HG03159 (cell line): ENCODE measurements around the gene GRIK5.
A peak's percentile ranks its signal among the peaks of the same experiment; 100 is the strongest.

Source experiments
- ATAC-seq: cut with Tn5 transposase; IDR thresholded peaks from one replicate; pipeline ENCODE4 v1.9.1; 2021; ENCODE audit warnings: mild to moderate bottlenecking, moderate library complexity; ENCODE audit not compliant: unreplicated experiment

GRIK5 gene

DNA sequence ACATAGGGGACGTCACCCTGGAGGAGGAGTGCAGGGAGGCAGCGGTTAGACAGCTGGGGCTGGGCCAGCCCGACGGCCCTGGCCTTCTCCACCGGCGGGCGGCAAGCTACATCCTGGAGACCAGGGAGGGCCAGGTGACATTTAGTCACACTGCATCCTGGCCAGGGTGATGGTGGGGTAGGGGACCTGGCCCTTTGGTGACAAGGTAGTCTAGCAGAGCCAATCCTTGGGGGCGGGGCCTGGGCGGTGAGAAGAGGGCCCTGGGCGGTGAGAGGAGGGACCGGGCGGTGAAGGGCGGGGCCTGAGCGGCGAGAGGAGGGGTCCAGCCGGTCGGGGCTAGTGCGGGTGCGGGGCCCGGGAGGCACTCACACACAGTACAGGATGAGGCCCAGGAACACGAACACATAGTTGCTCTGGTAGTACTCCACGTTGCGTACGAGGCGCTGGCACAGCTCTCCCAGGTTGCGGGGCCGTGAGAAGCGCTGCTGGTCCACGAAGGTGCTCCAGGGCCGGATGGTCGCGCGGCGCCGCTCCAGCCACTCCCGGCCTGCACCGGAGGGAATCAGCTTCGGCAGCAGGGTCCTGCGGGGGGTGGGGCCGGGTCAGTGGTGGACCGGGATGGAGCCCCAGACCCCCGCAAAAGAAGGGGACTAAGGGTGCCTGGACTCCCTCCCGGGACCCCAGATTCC is 111.5 kb downstream of the GRIK5 start:
- ATAC-seq = peak; percentile 51

DNA sequence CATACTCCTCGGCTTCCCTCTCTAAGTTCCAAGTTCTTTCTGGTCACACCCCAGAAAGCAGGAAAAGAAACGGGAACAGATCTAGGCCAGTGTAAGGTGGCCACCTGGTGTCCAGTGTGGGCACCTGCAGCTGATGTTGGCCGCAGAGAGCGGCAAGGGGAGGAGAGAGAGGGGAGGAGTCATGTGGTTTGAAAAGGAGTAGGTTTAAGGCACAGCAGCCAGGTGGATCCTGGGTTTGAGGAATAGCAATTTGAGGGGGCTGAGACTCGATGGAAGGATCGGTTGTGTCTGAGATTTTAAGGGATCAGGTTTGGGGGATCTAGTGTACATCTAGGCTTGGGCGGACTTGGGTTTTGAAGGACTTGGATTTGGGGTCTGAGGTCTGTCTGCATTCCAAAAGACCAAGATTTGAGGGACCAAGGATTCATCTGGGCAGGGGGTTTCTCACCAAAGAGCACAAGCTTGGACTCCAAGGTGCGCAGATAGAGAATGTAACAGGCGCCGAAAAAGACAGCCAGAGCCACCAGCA is 112.1 kb downstream of the GRIK5 start:
- ATAC-seq = no peak

DNA sequence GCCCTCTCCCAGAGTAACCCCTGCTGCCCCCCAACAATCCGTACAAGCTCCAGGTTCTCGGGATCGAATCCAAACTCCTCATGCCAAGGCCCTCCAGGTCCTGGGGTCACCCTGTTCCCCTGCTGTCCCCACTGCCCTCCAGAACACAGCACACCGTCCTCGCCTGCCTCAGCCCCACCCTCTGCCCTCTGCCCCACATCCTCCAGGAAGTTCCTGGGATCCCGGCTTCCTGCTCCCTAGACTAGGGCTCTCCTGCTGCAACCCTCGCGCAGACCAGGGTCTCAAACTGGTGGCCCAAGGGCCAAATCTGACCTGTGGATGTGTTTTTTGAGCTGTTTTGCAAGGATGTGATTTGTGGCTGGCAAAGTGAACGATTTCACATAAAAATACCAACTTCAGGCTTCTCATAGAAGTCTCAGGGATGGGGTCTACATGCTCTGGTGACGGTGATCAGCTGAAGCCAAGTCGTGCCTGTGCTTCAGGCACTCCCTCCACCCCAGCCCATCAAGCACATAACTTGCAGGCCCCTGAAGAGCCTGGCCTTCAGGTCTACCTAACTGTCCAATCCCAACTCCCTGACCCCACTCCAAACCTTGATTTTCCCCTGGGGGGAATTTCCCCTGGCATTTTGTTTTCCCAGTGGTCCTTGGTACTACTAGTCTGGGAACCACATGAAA is 112.7 kb downstream of the GRIK5 start:
- no peak for ATAC-seq

DNA sequence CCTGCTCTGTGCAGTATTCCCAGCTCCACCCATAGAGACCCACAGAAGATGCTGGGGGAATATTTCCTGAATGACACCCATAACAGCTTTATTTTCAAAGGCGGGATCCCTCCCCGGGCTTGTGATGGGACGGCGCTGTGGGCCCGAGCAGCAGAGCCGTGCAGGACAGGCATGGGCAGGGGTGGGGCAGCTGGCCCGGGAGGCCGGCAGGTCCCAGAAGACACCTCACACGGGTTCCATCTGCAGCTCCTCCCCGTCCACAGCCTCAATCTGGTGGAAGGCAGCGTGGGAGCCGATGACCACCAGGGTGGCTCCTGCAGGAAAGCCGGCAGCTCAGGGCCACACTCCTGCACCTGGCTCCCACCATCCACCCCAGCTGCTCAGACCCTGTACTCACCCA is 113.4 kb downstream of the GRIK5 start:
- ATAC-seq = no peak

DNA sequence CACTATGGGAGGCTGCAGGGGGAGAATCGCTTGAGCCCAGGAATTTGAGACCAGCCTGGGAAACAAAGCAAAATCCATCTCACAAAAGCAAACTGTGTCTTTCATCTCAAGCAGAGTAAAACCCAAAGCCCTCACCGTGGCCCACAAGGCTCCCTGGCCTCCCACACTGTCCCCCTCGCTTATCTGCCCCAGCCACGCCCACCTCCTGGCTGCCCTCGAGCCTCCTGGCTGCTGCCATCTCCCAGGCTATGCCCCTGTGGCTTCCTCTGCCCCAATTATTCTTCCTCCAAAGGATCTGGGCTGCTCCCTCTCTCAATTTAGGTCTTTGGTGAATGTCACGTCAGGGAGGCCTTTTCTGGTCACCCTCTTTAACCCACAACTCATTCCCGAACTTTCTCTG is 114.5 kb downstream of the GRIK5 start:
- ATAC-seq = no peak

DNA sequence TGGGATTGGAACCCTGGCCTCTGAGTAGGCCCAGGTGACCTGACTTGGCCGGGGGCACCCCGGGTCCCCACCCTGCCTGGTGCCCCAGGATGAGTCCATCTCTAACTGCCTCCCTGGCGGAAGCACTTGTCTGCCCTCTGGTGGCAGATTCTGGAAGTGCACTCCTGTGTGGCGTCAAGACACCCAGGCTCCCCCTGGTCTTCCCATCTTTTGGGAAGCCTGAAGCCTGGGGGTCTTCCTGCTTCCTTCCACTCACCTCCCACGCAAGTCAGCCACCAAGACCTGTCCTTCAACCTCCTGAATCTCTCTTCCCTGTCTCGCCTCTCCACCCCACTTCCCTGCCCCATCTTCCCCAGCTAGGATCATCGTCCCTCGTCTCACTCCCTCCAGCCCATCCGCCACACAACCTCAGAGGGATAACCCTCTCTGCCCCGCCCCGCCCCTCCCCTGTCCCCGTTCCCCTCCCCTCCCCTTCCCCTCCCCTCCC is 118.3 kb downstream of the GRIK5 start:
- no peak for ATAC-seq
